GM18873 (cell line): ENCODE data around the gene GPD1L.
"Not testable (repeated sequence)": the region's sequence is repeated elsewhere in the genome, so short reads cannot be mapped to it uniquely, and the experiment has no call there.

Source experiments
- ATAC-seq: cut with Tn5 transposase; IDR thresholded peaks from one replicate; pipeline ENCODE4 v1.9.1; 2021; ENCODE audit warnings: mild to moderate bottlenecking, moderate library complexity, moderate number of reproducible peaks; ENCODE audit not compliant: unreplicated experiment, low FRiP score

The GPD1L gene

DNA sequence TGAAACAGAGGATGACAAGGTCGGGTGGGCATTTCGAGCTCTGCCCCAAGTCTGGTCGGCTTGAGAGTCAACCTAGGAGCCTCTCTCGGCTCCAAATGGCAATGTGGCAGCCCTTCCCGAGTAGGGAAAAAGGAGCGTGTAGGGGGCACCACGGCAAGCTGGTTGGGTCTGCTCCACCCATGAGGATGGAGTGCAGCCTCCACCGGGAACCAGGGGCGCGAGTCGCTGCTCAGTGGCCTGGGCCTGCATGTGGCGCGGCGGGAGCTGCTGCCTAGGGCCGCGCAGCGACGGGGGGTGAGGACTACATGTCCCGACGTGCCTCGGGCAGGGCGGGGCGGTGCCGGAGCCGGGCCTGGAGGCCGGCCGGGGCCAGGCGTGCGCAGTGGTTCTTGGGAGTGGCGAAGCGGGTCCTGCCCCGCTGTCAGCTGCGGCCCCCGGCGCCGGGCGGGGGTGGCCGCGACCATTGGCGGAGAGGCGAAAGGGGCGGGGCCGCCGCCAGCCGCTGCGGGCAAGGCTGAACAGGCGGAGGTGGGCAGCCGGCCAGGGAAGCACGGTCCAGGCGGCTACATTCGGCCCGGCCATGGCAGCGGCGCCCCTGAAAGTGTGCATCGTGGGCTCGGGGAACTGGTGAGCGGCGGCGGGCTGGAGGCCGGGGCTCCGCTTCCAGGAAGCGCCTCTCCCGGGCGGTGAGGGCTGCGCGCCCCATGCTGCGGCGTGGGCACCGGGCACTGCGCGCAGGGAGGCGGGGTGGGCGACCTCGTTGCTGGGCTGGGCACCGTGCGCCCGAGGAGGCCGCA, at the start of gene GPD1L:
TSS of gene GPD1L (plus strand) at position 489 of the 797 bp plus-strand sequence. CDS start at position 581, 92 bp downstream.
- ATAC-seq, result peak; percentile 99

DNA sequence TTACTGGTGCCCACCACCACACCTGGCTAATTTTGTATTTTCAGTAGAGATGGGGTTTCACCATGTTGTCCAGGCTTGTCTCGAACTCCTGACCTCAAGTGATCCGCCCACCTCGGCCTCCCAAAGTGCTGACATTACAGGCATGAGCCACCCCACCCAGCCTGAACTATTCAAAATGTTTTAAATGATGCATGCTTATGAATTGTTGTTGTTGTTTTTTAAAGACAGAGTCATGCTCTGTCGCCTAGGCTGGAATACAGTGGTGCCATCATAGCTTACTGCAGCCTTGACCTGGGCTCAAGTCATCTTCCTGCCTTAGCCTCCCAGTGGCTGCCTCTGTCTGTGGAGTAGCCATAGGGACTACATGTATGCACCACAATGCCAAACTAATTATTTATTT, 48.0 kb upstream of the GPD1L start:
- not testable (repeated sequence) for ATAC-seq

DNA sequence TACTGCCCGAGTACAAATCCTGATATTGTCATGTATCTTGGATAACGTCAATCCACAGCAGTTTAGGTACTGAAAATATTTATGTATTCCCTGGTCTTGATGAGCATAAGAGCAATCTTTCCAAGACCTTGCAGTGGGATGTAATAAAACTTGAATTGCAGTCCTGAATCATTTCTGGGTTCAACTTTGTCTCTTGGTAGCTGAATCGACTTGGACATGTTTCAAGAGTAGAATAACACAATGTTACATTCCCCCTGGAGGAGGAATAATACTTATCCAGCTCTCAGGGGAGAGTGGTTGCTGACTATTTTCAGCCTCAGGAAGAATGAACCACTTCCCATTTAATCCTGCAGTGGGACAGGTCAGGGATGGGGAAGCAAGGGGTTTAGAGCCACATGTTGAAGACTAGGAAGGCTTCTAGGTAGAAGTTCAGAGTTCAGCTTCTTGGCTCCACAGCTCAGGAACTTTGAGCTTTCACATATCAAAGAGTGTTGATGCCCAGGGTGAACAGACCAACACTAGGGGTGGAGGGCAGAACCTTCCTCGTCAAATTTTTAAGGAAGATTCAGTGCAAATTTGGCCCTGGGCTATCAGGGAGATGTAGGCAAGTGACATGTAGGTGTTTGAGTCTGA, 43.4 kb upstream of the GPD1L start:
- no peak for ATAC-seq

DNA sequence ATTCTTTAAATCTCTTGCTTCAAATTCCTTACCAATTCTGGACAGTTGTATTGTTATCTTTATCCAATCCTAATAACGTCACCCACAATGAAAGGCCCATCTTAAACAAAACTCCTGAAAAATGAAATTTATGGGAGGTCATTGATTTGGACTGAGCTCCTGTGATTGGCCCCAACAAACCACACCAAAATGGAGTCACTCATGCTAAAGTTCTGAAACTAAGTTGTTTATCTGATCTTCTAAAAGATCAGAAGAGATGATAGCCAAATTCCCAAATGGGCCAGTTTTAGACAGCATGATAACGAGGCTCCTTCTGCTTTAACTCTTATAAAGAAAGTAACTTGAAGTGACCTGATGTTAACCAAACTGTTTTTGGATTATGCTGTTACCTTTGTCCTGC, 39.7 kb upstream of the GPD1L start:
- ATAC-seq, result no peak

DNA sequence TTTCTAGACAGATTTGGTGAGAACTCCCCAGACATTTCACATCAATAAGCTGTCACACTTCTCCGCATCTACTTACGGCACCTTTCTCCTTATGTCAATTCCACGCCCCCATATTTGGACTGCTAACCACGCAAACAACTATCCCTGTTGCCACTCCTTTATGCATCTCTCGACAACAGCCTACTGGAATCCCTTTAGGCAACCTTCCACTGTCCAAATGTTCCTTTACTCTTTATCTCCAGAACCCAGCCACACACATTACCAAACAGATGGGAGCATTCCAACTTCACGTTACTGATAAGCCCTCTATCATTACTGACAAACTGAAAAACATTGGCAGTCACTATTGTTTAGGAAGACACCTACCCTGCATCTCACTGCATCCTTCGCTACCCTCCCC, 32.2 kb upstream of the GPD1L start:
- not testable (repeated sequence) for ATAC-seq

DNA sequence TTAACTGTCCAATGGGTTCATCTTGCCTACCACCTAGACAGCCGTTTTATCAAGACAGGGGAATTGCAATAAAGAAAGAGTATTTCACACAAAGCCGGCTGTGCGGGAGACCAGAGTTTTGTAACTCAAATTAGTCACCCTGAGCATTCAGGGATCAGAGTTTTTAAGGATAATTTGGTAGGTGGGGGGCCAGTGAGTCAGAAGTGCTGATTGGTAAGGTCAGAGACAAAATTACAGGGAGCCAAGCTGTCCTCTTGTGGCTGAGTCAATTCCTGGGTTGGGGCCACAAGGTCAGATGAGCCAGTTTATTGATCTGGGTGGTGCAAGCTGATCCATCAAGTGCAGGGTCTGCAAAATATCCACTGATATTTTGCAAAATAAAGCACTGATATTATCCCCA, 29.9 kb upstream of the GPD1L start:
- no peak for ATAC-seq

DNA sequence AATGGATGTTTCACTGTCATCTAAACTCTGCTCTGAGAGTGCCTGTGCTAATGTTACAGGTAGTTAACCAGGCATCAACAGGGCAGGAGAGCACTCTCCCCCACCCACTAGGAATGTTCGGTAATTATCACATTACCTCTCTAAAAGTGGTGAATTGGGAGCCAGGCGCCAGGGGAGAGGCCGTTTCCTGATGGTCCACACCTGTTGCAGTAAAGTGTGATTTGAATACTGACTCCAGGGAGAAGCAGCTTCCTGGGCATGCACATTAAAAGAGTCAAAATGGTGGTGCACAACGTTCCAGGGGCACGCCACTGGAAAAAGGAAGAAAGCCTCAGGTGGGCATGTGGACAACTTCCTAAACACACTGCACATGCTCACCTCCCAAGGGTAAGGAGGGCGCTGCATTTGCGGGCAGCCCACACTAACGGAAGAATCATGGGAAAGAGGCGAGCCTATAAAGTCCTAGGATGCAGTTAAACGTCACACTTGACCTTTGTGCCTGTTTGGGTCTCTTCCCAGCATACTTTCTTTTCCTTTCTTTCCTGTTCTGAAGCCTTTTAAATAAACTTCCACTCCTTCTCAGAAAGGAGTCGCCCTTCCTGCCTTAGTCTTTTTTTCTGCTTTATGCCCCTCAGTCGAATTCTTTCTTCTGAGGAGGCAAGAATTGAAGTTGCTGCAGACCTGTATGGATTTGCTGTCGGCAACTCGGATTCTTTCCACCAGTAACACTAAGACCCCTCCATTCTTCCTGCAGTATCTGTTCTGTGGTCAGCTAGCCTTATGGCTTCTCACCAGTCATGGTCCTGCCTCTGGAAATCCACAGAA, 28.9 kb upstream of the GPD1L start:
- no peak for ATAC-seq

DNA sequence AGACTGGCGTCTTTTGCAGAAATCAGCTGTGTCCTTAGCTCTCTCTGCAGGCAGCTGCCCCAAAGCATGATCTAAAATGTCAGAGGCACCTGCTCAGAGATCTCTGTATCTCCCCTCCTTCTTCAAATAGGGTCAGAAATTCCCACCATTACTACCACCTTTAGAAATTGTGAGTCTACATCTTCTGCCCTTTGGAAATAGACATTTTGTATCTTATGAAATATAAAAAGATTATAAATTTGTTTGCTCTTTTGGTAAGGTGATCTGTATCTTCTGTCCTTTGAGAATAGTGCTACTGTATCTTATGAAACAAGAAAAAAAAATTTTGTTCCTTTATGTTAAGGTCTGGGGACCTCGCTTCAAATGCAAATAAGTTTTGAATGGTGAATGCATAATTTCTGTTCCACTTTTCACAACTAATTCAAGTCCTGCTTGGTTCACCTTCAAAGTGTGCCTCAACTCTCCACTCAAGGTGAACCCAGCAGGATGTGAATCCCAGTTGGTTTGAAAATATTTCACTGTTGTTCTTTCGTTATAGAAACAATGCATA, 28.3 kb upstream of the GPD1L start:
- ATAC-seq, result no peak

DNA sequence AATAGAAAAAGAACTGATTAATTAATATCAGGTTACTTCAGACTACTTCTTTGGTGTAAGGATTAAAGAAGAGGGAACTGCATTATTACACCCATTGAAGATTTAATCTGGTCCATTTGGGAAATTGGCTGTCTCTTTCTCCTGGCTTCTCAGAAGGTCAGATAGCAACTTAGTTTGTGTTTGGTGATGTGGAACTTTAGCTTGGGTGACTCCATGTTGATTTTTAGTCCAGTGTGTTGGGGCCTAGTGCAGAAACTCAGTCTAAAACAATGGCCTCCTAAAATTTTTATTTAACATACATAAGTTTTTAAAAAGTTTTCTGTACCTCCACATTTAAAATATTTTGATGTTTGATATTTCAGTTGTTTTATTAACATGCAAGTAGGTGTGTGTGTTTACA, 27.6 kb upstream of the GPD1L start:
- ATAC-seq, result no peak

DNA sequence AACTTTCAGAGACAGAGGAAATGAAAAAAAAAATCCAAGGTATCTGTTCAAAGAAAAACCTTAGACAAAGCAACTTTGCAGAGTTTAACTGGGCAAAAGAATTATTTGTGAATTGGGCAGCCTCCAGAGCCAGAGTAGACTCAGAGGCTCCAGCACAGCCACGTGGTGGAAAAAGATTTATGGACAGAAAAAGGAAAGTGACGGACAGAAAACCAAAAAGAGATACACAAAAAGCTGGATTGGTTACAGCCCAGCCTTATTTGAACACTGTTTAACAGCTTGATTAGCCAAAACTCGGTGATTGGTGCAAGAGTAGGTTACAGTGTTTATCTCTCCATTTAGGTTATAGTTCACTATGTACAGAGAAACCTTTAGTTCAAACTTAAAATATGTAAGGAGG, 23.7 kb upstream of the GPD1L start:
- ATAC-seq, result no peak

DNA sequence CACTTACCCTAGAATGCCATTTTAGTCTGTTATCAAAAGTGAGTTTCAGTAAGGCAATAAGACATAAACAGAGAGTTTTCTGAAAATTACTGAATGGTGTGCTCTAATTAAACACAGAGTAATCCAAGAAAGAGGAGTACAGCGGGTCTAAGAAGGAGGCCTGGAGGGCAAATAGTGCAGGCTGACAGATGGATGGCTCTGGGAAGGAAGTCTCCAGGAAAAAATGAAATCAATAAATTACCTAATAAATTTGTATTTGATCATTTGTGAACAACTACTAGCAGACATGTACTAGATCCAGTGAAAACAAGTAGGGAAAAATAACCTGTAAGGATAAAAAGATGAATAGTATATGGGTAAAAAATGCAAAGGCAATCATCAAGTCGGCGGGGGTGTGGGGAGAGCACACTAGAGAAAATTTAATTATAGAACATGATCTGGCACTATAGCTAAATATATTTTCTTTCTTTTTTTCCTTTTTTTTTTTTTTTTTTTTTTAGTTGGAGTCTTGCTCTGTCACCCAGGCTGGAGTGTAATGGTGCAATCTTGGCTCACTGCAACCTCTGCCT, 22.6 kb upstream of the GPD1L start:
- no peak for ATAC-seq

DNA sequence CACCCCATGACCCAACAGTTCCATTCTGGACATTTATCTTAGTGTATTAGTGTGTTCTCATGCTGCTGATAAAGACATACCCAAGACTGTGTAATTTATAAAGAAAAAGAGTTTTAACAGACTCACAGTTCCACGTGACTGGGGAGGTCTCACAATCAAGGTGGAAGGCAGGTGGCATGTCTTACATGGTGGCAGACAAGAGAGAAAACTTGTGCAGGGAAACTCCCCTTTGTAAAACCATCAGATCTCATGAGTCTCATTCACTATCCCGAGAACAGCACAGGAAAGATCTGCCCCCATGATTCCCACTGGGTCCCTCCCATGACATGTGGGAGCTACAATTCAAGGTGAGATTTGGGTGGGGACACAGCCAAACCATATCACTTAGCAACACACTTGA, 21.6 kb upstream of the GPD1L start:
- no peak for ATAC-seq

DNA sequence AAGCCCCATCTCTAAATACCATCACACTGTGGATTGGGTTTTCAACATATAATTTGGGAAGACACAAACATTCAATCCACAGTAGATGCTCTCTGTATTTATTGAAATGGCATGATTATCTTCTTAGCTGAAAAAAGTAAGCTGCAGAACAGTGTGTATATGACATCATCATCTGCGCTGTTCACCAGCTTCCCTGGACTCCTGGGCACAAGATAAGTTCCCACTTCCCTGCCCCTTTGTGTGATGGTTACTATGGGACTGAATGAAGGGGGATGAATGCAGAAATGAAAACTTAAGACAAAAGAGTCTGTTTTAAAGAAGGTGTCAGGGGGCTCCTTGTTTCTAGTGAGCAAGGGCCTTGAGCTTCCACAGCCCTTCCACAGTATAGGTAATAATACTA, 20.0 kb upstream of the GPD1L start:
- no peak for ATAC-seq

DNA sequence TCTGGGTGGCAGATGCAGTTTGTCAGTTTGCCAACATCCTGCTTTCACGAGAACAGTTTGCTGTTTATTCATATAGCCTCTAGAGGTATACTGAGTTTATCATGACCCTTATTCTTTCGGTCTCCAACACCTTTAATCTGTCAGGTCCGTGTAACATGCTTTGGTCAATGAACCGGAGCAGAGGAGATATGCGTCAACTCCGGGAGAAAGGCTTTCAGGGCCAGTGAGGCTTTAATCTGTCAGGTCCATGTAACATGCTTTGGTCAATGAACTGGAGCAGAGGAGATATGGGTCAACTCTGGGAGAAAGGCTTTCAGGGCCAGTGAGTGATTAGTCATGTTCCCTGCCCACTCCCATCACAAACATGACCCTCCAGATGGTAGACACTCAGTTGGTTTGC, 16.9 kb upstream of the GPD1L start:
- ATAC-seq, result no peak

DNA sequence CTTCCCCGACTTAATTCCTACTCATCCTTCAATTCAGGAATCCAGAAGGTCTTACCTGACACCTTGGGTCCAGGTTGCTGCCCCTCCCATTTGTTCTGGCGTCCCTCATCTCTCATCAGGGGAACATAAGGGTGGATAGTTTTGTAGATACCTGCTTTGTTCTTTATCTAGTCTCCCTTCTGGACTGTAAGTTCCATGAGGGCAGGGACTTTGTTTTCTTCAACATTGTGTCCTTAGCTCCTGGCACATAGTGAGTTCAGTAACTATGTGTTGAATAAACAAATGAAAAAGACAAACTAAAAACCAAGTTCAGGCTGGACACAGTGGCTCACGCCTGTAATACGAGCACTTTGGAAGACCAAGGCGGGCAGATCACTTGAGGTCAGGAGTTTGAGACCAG, 13.2 kb upstream of the GPD1L start:
- no peak for ATAC-seq

DNA sequence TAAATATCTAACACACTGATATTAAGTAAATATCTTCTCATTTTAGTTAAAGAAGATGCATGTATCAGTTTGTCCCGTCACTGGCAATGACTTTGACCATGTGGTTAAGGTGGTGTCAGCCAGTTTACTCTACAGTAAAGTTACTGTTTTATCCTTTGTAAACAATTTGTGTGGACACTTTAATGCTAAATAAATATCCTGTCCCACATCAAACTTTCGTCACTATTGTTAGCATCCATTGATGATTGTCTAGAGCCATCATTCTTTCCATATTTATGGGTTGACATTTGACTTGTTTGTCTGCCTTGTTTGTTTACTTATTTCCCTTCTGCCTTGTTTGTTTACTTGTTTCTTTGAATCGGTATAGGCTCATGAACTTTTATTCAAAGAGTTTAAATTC, 11.0 kb upstream of the GPD1L start:
- ATAC-seq, result no peak

DNA sequence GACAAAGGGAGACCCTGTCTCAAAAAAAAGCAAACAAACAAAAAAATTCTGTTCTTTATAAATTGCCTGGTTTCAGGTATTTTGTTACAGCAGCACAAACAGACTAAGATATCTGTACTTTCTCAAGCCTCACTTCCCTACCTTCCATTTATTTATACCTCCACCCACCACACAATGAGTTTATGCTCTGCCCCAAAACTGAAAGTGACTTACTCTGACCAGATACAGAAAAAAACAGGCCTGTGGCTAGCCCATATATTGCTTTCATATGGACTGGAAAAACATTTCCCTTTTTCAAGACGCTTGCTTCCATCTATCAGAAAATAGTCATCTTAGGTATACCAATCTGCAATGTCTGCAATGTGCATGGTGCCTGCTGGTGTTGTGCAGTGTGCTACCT, 8.7 kb upstream of the GPD1L start:
- no peak for ATAC-seq

DNA sequence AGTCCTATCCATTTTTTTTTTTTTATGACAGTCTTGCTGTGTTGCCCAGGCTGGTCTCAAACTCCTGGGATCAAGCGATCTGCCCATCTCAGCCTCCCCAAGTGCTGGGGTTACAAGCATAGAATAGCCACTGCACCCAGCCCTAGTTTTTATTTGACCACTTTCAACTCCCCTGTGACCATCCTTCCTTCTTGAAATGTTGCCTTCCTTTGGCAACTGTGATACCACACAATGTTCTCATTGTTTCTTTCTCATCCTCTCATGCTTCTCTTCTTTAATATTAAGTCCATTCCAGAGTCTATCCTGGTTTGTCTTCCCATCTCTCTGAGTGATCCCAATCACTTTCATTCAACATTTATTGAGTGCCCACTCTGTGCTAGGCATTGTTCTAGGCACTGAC, 7.9 kb upstream of the GPD1L start:
- no peak for ATAC-seq

DNA sequence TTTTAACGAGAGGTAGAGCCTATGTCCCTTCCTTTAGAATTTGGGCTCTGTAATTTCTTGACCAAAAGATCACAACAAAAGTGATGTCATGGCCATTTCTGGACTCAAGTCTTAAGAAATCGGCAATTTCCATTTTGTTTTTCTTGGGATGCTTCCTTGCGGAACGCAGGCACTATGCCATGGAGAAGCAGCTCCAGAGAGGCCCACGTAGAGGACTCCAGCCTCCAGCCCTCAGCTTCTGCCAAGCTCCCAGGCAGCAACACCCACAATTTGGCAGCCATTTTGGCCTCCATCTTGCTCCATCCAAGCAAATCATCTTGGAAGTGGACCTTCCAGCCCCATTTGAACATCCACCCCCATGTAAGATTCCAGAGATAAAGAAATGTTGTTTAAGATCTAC, 6.0 kb upstream of the GPD1L start:
- ATAC-seq, result no peak

DNA sequence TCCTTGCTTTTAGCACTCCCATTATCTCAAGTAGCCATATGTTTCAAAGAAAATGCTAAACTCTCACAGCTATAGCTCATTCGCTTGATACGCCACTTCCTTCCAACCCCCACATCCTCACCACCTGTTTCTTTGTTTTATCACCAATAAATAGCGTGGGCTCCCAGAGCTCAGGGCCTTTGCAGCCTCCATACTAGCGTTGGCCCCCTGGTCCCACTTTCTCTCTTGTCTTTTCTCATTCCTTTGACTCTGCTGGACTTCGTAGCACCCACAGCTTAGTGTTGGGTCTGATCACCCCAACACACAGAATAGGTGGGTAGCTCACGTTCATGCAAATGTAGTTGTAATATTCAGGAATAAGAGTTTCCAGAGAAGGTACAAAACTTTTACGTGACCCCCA, 4.1 kb upstream of the GPD1L start:
- ATAC-seq, result no peak

DNA sequence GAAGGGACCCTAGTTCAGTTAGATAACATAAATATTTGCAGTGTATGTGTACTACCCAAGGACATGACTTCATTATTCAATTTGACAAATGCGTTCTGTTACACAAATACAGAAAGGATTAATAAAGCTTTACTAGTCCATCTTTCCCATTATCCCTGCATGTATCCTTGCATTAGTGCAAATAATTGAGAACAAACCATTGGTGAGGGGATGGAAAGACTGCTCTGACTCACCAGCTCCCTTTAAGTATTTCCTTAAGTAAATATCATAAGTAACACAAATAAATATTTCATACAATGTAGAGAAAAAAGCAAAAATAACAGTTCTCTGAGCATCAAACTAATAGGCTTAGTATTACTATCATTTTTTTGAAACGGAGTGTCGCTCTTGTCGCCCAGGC, 1.9 kb upstream of the GPD1L start:
- ATAC-seq, result no peak
